KMS-11 (cell line): Measurements from ENCODE around the gene TMEM236.

Experiments used
- H2AFZ ChIP-seq: fragments of 200-600 bp; sonication (generic); 2 replicates; pipeline ENCODE4 v1.6.1; 2016; ENCODE audit warnings: antibody characterized with exemption, mixed run types, low read depth
- H3K27ac ChIP-seq: fragments of 200-600 bp; sonication (generic); 2 replicates; pipeline ENCODE4 v1.6.1; 2016; ENCODE audit warnings: mild to moderate bottlenecking, mixed run types
- H3K27me3 ChIP-seq: fragments of 200-600 bp; sonication (generic); 2 replicates; pipeline ENCODE4 v1.6.1; 2017; ENCODE audit warnings: mild to moderate bottlenecking, low read depth, mixed run types, moderate library complexity; ENCODE audit not compliant: insufficient read depth
- H3K36me3 ChIP-seq: fragments of 200-600 bp; sonication (generic); 2 replicates; pipeline ENCODE4 v1.6.1; 2017; ENCODE audit warnings: mild to moderate bottlenecking, mixed run types; ENCODE audit not compliant: insufficient read depth
- H3K4me1 ChIP-seq: fragments of 200-600 bp; sonication (generic); 2 replicates; pipeline ENCODE4 v1.6.1; 2016; ENCODE audit warnings: mild to moderate bottlenecking, low read depth, mixed run types; ENCODE audit not compliant: poor library complexity, severe bottlenecking
- H3K4me2 ChIP-seq: fragments of 200-600 bp; sonication (generic); 2 replicates; pipeline ENCODE4 v1.7.0; 2016; ENCODE audit warnings: mild to moderate bottlenecking, mixed run types
- H3K4me3 ChIP-seq: fragments of 200-600 bp; sonication (generic); IDR thresholded peaks from 2 replicates; pipeline ENCODE4 v1.6.1; 2017; ENCODE audit warnings: low read depth, low read length, mixed read lengths; ENCODE audit not compliant: insufficient read depth
- H3K79me2 ChIP-seq: fragments of 200-600 bp; sonication (generic); 2 replicates; pipeline ENCODE4 v1.6.1; 2016; ENCODE audit warnings: low read depth, mixed run types; ENCODE audit not compliant: insufficient read depth
- H3K9ac ChIP-seq: fragments of 200-600 bp; sonication (generic); 2 replicates; pipeline ENCODE4 v1.6.1; 2016; ENCODE audit warnings: mild to moderate bottlenecking, mixed run types
- H4K20me1 ChIP-seq: fragments of 200-600 bp; sonication (generic); 2 replicates; pipeline ENCODE4 v1.6.1; 2016; ENCODE audit warnings: mild to moderate bottlenecking, mixed run types; ENCODE audit not compliant: insufficient read depth
- TF ChIP-seq, protein P1 (sequence below): fragments of 200-600 bp; sonication (generic); conservative IDR thresholded peaks from 2 replicates; pipeline ENCODE4 v1.6.1; 2017; ENCODE audit warnings: low read depth, mild to moderate bottlenecking, antibody characterized with exemption, low read length, moderate library complexity, mixed read lengths

TMEM236 gene

DNA sequence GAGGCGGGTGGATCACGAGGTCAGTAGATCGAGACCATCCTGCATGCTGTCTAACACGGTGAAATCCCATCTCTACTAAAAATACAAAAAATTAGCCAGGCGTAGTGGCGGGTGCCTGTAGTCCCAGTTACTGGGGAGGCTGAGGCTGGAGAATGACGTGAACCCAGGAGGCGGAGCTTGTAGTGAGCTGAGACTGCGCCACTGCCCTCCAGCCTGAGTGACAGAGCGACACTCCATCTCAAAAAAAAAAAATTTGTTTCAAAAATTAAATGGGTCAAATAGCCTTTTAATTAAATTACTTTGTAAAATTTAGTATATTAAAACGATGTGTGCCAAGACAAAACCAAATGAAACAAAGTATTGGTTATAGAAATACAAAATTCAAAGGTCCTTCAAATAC is 50.3 kb downstream of the TMEM236 start:
- H3K4me2 ChIP-seq, result no peak overlapping the region
- H3K9ac ChIP-seq, result no peak overlapping the region
- H3K4me1 ChIP-seq, result no peaks in the 10 kb centered on the region

DNA sequence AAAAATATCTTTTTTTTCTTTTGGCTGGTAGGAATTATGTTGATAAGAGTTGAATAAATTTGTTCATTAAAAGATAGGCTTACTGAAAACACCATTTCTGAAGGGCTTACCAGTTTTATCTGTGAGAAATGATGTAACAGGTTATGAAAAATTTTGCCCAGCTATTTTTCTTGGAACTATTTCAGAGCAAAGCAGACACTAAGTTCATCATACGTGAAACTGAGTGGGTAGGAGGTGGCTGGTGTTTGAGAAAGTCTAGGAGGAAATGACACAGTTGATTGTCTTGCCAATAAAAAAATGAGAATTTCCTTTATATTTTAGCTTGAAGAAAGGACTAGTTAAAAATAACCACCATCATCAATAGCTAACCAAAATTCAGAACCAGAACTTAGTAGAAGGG is 51.0 kb downstream of the TMEM236 start:
- H3K4me1 ChIP-seq, result no peaks in the 10 kb centered on the region
- no peaks in the 10 kb centered on the region for H4K20me1 ChIP-seq
- no peak overlapping the region for H3K4me2 ChIP-seq
- H2AFZ ChIP-seq, result no peak overlapping the region
- H3K9ac ChIP-seq, result no peak overlapping the region
- TF ChIP-seq, protein P1, sequence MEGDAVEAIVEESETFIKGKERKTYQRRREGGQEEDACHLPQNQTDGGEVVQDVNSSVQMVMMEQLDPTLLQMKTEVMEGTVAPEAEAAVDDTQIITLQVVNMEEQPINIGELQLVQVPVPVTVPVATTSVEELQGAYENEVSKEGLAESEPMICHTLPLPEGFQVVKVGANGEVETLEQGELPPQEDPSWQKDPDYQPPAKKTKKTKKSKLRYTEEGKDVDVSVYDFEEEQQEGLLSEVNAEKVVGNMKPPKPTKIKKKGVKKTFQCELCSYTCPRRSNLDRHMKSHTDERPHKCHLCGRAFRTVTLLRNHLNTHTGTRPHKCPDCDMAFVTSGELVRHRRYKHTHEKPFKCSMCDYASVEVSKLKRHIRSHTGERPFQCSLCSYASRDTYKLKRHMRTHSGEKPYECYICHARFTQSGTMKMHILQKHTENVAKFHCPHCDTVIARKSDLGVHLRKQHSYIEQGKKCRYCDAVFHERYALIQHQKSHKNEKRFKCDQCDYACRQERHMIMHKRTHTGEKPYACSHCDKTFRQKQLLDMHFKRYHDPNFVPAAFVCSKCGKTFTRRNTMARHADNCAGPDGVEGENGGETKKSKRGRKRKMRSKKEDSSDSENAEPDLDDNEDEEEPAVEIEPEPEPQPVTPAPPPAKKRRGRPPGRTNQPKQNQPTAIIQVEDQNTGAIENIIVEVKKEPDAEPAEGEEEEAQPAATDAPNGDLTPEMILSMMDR, result no peak
- H3K79me2 ChIP-seq, result no peaks in the 10 kb centered on the region
- no peak overlapping the region for H3K4me3 ChIP-seq
- no peaks in the 10 kb centered on the region for H3K27me3 ChIP-seq
- H3K27ac ChIP-seq, result no peak overlapping the region
- no peaks in the 10 kb centered on the region for H3K36me3 ChIP-seq

More for the DNA sequence above, 50.3 kb downstream of the TMEM236 start:
- Histone ChIP-seq H3K36me3 (no peaks in the 10 kb centered on the region), H4K20me1 (no peaks in the 10 kb centered on the region), H3K79me2 (no peaks in the 10 kb centered on the region), H2AFZ (no peak overlapping the region), H3K27me3 (no peaks in the 10 kb centered on the region), H3K27ac (no peak overlapping the region), H3K4me3 (no peak overlapping the region)
- TF ChIP-seq, protein P1, result no peak

DNA sequence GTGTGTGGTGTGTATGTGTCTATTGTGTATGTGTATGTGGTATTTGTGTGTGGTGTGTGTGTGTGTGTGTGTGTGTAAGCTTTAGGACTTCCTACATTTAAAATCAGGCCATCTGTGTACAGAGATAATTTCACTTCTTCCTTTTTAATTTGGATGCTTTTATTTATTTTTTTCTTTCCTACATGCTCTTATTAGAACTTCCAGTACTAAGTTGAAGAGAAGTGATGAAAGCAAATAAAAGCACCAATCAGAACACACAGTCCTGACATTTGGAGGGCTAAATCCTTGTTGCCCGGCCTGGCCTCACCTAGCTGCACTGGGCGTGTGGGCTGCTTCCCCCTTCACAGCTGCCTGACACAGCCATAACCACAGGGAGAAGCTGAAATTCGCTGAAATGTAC is 53.3 kb downstream of the TMEM236 start:
- no peak overlapping the region for H3K27ac ChIP-seq
- H3K4me2 ChIP-seq, result no peak overlapping the region
- no peaks in the 10 kb centered on the region for H3K79me2 ChIP-seq

DNA sequence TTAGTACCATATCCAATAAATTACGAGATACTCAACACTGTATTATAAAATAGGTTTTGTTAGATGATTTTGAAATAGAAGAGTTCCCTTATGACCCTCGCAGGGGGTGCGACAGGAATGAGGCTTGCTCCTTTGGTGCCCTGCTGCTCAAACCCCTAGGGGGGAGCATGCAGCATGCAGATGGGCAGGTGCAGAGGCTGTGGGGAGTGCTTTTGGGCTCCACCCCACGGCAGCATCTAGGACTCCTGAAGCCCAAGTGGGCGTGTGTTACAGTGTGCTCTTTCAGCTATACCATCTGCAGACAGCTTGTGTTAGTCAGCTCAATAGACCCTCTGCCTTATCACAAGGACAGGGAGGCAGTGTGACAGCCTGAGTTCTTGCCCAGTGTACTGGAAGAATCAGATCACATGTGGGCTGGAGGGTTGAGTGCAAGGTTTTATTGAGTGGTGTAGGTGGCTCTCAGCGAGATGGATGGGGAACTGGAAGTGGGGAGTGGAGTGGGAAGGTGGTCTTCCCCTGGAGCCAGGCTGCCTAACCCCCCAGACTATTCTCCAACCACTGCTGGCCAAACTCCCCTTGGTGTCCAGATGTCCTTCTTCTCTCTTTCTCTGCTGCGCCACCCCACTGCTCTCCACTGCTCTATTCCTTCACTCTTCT is 54.0 kb downstream of the TMEM236 start:
- no peak overlapping the region for H2AFZ ChIP-seq
- no peak overlapping the region for H3K4me3 ChIP-seq
- no peaks in the 10 kb centered on the region for H4K20me1 ChIP-seq
- no peaks in the 10 kb centered on the region for H3K79me2 ChIP-seq
- TF ChIP-seq, protein P1, result no peak
- H3K27me3 ChIP-seq, result no peaks in the 10 kb centered on the region
- H3K9ac ChIP-seq, result no peak overlapping the region
- no peak overlapping the region for H3K4me2 ChIP-seq
- no peak overlapping the region for H3K27ac ChIP-seq
- no peaks in the 10 kb centered on the region for H3K36me3 ChIP-seq
- H3K4me1 ChIP-seq, result no peaks in the 10 kb centered on the region

More for the DNA sequence above, 53.3 kb downstream of the TMEM236 start:
- TF ChIP-seq, protein P1, result no peak
- no peak overlapping the region for H3K4me3 ChIP-seq
- H2AFZ ChIP-seq, result no peak overlapping the region
- no peaks in the 10 kb centered on the region for H3K27me3 ChIP-seq
- H4K20me1 ChIP-seq, result no peaks in the 10 kb centered on the region
- H3K36me3 ChIP-seq, result no peaks in the 10 kb centered on the region
- no peak overlapping the region for H3K9ac ChIP-seq
- no peaks in the 10 kb centered on the region for H3K4me1 ChIP-seq
